ENCODE data around the gene WDR5. TPM values are rescaled to one million over a fixed set of nuclear protein-coding genes. Genes with fewer than 3 reads are reported as not detected.

The WDR5 gene
- total and polyA plus RNA-seq, 2 of the 13 experiments (the other 11 are each of a cell fraction or from before 2014, with no cell fraction given), result 34.3 TPM

- TF ChIP-seq ZFP37 (CRISPR knock-in tag; IDR thresholded peaks at IDR 0.05; ENCODE audit: borderline replicate concordance) (no peak), GATAD1 (CRISPR knock-in tag; IDR thresholded peaks at IDR 0.05) (no peak), RXRA (CRISPR knock-in tag; IDR thresholded peaks at IDR 0.05) (peak; percentile 61; the same call in 1 of the 2 replicates), ZNF687 (CRISPR knock-in tag; IDR thresholded peaks at IDR 0.05) (peak; percentile 60), ZNF552 (CRISPR knock-in tag; IDR thresholded peaks at IDR 0.05; ENCODE audit: borderline replicate concordance) (no peak), NFIC (IDR thresholded peaks at IDR 0.05; ENCODE audit: low read length) (no peak), YY1 (IDR thresholded peaks at IDR 0.05; ENCODE audit: insufficient read depth, insufficient replicate concordance, low read depth, low read length) (no peak), ZNF775 (CRISPR knock-in tag; IDR thresholded peaks at IDR 0.05; ENCODE audit: borderline replicate concordance) (no peak), UBTF (CRISPR knock-in tag; IDR thresholded peaks at IDR 0.05) (peak; percentile 37; the same call in 1 of the 2 replicates), SP4 (CRISPR knock-in tag; IDR thresholded peaks at IDR 0.05) (no peak), PHF8 (CRISPR knock-in tag; IDR thresholded peaks at IDR 0.05) (no peak), ZNF746 (CRISPR knock-in tag; IDR thresholded peaks at IDR 0.05) (no peak)
- TF ChIP-seq, protein P1, sequence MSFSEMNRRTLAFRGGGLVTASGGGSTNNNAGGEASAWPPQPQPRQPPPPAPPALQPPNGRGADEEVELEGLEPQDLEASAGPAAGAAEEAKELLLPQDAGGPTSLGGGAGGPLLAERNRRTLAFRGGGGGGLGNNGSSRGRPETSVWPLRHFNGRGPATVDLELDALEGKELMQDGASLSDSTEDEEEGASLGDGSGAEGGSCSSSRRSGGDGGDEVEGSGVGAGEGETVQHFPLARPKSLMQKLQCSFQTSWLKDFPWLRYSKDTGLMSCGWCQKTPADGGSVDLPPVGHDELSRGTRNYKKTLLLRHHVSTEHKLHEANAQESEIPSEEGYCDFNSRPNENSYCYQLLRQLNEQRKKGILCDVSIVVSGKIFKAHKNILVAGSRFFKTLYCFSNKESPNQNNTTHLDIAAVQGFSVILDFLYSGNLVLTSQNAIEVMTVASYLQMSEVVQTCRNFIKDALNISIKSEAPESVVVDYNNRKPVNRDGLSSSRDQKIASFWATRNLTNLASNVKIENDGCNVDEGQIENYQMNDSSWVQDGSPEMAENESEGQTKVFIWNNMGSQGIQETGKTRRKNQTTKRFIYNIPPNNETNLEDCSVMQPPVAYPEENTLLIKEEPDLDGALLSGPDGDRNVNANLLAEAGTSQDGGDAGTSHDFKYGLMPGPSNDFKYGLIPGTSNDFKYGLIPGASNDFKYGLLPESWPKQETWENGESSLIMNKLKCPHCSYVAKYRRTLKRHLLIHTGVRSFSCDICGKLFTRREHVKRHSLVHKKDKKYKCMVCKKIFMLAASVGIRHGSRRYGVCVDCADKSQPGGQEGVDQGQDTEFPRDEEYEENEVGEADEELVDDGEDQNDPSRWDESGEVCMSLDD (CRISPR knock-in tag; IDR thresholded peaks at IDR 0.05; ENCODE audit: borderline replicate concordance), result no peak
- TF ChIP-seq, protein P2, sequence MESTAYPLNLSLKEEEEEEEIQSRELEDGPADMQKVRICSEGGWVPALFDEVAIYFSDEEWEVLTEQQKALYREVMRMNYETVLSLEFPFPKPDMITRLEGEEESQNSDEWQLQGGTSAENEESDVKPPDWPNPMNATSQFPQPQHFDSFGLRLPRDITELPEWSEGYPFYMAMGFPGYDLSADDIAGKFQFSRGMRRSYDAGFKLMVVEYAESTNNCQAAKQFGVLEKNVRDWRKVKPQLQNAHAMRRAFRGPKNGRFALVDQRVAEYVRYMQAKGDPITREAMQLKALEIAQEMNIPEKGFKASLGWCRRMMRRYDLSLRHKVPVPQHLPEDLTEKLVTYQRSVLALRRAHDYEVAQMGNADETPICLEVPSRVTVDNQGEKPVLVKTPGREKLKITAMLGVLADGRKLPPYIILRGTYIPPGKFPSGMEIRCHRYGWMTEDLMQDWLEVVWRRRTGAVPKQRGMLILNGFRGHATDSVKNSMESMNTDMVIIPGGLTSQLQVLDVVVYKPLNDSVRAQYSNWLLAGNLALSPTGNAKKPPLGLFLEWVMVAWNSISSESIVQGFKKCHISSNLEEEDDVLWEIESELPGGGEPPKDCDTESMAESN (CRISPR knock-in tag; conservative IDR thresholded peaks at IDR 0.05), result no peak
- TF ChIP-seq, protein P3, sequence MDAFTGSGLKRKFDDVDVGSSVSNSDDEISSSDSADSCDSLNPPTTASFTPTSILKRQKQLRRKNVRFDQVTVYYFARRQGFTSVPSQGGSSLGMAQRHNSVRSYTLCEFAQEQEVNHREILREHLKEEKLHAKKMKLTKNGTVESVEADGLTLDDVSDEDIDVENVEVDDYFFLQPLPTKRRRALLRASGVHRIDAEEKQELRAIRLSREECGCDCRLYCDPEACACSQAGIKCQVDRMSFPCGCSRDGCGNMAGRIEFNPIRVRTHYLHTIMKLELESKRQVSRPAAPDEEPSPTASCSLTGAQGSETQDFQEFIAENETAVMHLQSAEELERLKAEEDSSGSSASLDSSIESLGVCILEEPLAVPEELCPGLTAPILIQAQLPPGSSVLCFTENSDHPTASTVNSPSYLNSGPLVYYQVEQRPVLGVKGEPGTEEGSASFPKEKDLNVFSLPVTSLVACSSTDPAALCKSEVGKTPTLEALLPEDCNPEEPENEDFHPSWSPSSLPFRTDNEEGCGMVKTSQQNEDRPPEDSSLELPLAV (CRISPR knock-in tag; conservative IDR thresholded peaks at IDR 0.05; ENCODE audit: low read depth), result no peak
Observed at GRCh38 chr9:134178768-134179551, 43.1 kb downstream of the WDR5 start (continued).
